Adrenal gland (tissue), 5 donors: ENCODE data around the gene CERS1.

Source experiments
- CTCF ChIP-seq, 6 experiments: fragments of 450-650 bp in 4 of 6; fragments of 200-600 bp in 2 of 6; sonication (generic) in 1 of 6; IDR thresholded peaks; 1 replicate in 5 of 6; 2 replicates in 1 of 6; pipeline versions ENCODE4 v1.5.1 to v1.8.0; 2016 to 2021; ENCODE audit warnings: antibody characterized with exemption in 6 of 6, mild to moderate bottlenecking in 2 of 6, moderate library complexity in 1 of 6
- POLR2A ChIP-seq, 2 donors: fragments of 450-650 bp; IDR thresholded peaks; one replicate each; pipeline ENCODE4 v1.6.1; 2017; ENCODE audit warnings: antibody characterized with exemption in 2 of 2, mild to moderate bottlenecking in 2 of 2, moderate library complexity in 1 of 2
- donor health status: DM: no; HTN: no; CAD: no.

GRCh38 chr19:18915639-18916038, 19.7 kb upstream of the CERS1 start:
- TF ChIP-seq CTCF (IDR thresholded peaks at IDR 0.05) (peak; percentile 27 to 71 (median 60)), POLR2A (IDR thresholded peaks at IDR 0.05) (no peak)
